GM19099 (cell line): ENCODE measurements around the gene NELL1.

Source experiments
- POLR2A ChIP-seq: IDR thresholded peaks from 3 replicates; pipeline ENCODE4 v1.6.1; 2011; ENCODE audit warnings: low read depth; ENCODE audit not compliant: insufficient read length; ENCODE audit errors: extremely low read depth

The NELL1 gene

DNA sequence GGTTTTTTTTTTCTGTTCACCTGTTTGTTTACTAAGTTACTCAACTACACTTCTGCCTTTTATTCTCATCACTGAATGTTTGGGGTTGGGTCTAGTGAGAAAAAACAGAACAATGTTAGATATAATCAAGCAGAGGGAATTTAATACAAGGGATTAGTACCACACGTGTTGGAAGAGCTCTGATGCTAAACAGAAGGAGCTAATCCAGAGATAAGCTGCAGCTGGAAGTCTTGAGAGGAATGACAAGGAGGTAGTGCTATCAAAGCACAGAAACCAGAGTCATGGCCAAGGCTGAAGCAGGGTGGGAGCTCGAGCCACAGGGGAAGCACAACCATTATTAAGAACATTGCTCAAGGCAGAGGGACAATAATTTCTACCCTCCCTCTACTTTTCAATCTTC, 919.4 kb downstream of the NELL1 start:
- TF ChIP-seq POLR2A: no peak

DNA sequence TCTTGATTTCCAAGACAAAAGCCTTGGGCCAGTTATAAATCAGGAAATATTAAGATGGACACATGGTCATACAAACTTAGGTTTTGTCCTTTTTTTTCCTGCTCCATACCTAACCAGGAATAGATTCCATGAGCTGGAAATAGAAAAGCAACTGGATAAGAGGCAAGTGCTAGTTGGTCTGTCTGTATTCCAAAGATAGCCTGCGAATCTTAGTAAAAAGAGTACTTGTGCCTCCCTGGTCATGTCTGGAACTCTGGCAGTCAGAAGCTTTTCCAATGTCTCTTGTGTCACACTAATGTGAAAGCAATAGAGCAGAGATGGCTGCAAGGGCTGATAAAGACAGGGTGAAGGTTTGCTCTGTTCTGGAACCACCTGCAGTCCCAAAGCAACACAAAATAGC, 933.3 kb downstream of the NELL1 start:
- TF ChIP-seq POLR2A: no peak

DNA sequence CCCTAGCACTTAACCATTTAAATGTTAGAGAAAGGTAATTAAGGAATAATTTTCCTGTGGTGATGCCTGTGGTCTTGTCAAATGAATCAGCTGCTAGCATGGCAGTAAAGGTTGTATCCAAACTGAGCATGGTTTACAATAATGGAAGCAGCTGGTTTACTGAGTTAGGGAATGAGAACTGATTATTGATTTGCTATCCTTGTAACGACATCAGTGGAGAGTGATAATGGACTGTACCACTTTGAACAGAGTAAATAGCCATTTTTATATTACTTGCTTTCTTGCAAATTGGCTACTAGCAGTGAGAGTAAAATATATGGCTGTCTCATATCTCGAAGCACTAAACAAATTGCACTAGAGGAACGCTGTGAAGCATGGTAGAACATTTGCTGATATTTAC, 934.5 kb downstream of the NELL1 start:
- TF ChIP-seq POLR2A: no peak

DNA sequence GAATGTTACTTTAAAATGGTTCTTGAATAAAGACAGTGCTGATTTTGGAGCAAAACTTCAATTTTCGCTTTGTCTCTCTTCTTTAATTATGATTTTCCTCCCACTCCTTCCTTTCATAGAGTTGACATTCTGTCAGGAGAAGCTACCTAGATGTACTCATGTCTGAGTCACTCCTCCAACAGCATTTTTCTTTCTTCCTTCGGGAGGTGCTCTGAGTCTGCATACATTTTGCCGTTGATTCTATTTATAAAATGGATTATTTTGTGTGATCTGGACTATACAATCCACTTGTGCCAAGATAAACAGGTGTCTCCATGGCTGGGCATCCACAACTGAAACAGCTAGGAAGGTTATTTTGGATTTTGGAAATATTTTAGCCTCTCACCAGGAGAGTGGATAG, 935.2 kb downstream of the NELL1 start:
- TF ChIP-seq POLR2A: no peak

DNA sequence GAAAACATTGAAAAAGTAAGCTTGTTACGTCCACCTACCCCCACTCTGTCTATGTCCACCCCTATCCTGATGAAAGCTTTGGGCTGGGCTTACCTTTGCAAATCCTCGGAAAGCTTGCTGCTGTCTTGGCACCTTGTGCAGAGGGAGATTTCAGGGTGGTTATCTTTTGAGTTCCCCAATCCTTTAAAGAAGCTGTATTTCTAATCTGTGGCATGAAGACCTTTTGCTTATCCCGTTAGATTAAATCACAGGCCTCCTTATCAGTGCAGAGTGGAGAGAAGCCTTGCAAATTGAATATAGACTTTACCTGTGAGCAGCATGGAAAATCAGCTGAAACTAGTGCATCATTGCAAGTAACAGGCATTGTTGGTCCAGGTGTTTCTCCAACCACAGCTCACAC, 942.9 kb downstream of the NELL1 start:
- TF ChIP-seq POLR2A: no peak

DNA sequence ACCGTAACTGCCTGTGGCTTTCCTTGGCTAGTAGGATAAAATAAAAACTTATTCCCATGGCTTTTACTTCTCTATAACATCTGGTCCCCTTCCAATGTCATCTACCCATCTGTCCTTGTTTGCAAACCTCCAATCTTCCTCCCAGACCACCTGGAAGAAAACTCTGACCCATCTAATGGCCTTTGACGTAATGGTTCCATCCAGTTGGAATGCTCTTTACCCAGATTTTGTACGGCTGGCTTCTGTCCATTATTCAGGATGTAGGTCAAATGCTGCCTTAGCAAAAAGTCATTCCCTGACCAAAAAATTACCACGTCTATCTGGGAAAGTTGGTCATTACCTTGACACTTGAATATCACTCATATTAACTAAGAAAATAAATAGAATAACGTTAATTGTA, 945.6 kb downstream of the NELL1 start:
- TF ChIP-seq POLR2A: no peak

DNA sequence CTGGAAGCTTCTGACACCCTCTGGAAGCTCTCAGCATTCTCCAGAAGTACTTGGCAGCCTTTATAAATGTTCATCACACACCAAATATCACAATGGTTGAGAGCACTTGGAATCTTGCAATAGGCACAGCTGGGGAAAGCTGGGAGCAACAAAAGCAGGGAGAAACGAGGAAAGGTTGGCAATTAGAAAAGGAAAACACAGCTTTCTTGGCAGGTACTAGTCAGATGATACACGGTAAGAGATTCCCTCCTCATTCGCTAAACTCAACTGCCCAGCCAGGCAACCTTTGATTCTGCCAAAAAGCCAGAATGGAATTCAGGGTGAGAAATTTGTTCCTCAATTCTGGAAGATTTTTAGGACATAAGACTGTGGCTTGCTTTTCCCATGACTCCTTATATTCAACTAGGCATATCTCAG, 946.6 kb downstream of the NELL1 start:
- TF ChIP-seq POLR2A: no peak

DNA sequence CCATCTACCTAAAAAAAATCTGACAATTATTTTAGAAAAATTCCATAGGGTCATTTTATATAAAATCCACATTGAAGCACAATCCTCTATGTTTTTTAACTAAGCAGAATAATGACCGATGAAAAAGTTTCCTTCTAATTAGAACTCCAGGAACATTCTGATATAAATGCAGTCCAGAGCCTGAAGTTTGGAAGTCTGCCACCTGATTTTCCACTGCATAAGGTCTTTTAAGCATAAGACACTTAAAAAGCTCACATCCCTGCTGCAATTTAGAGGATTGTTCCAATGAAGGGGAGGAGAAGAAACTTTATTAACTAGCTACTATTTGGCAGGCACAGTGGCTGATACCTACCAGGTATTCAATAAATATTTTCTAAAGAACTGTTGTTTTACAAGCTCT, 953.2 kb downstream of the NELL1 start:
- TF ChIP-seq POLR2A: no peak

DNA sequence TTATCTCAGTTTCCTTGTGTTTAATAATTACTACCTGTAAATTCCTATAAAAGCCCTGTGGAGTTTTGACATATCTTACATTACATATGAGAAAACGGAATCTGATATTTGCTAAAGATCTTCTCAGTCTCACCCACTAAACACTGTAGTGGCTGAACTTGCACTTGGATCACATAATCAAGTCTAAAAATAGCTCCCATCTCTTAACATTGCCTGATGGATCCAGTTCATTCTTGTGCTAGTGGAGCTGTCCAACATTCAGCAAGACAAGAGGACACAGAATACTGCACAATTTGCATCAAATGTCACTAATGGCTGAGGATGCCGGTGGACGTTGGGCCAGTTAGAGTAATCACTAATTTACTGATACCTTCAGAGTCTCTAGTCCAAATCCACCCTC, 953.6 kb downstream of the NELL1 start:
- TF ChIP-seq POLR2A: no peak
